DND-41 (cell line): ENCODE results near the gene AP2M1.

Source experiments
- ATAC-seq: fragments of 200-7000 bp; cut with Tn5 transposase; 3 replicates; pipeline ENCODE4 v1.9.1; 2021; ENCODE audit warnings: low read depth; ENCODE audit not compliant: insufficient read depth
- DNase-seq: peaks from one replicate; pipeline ENCODE4 v3.0.0-alpha.2; 2020
- H2AFZ ChIP-seq: 2 replicates; pipeline ENCODE4 v1.6.0; 2012; ENCODE audit warnings: low read depth, low read length
- H3K27ac ChIP-seq: 2 replicates; pipeline ENCODE4 v1.5.1; 2012; ENCODE audit warnings: low read length, inconsistent platforms
- H3K27me3 ChIP-seq: fragments of 200-600 bp; sonication (generic); 2 replicates; pipeline ENCODE4 v1.6.0; 2012; ENCODE audit warnings: low read length, mild to moderate bottlenecking, inconsistent platforms; ENCODE audit not compliant: insufficient read depth, poor library complexity
- H3K36me3 ChIP-seq: 2 replicates; pipeline ENCODE4 v1.5.1; 2012; ENCODE audit warnings: low read length, inconsistent platforms; ENCODE audit not compliant: insufficient read depth
- H3K4me1 ChIP-seq: 2 replicates; pipeline ENCODE4 v1.5.1; 2012; ENCODE audit warnings: mild to moderate bottlenecking, low read length; ENCODE audit not compliant: insufficient read depth
- H3K4me2 ChIP-seq: 2 replicates; pipeline ENCODE4 v1.6.0; 2012; ENCODE audit warnings: mild to moderate bottlenecking, moderate library complexity, low read length, inconsistent platforms; ENCODE audit not compliant: insufficient read depth
- H3K4me3 ChIP-seq, 2 experiments: fragments of 200-600 bp in 1 of 2; shearing (Covaris generic) in 1 of 2; 2 replicates each; pipeline ENCODE4 v1.5.1; 2012 to 2016; ENCODE audit warnings: inconsistent platforms in 2 of 2, low read length in 2 of 2, mild to moderate bottlenecking in 2 of 2, low read depth in 1 of 2, moderate library complexity in 1 of 2
- H3K79me2 ChIP-seq: 2 replicates; pipeline ENCODE4 v1.6.0; 2012; ENCODE audit warnings: low read length, inconsistent platforms; ENCODE audit not compliant: insufficient read depth
- H3K9ac ChIP-seq: 2 replicates; pipeline ENCODE4 v1.6.0; 2012; ENCODE audit warnings: low read depth, mild to moderate bottlenecking, inconsistent platforms, low read length, moderate library complexity
- H3K9me3 ChIP-seq: 2 replicates; pipeline ENCODE4 v1.5.1; 2012; ENCODE audit warnings: low read length, moderate library complexity, mild to moderate bottlenecking, inconsistent platforms; ENCODE audit not compliant: insufficient read depth, severe bottlenecking
- H4K20me1 ChIP-seq: 2 replicates; pipeline ENCODE4 v1.6.0; 2012; ENCODE audit warnings: low read length; ENCODE audit not compliant: insufficient read depth
- CTCF ChIP-seq: IDR thresholded peaks from 2 replicates; pipeline ENCODE4 v1.5.1; 2012; ENCODE audit warnings: borderline replicate concordance, low read length, moderate library complexity, mild to moderate bottlenecking; ENCODE audit not compliant: poor library complexity, severe bottlenecking; ENCODE audit errors: extremely low read depth
- EZH2 ChIP-seq: IDR thresholded peaks from 3 replicates; pipeline ENCODE4 v1.6.1; 2012; ENCODE audit warnings: borderline replicate concordance, low read depth, mild to moderate bottlenecking, moderate library complexity, low read length, inconsistent platforms; ENCODE audit not compliant: severe bottlenecking

Gene AP2M1

GRCh38 chr3:184174646-184175492, at the start of gene AP2M1:
AP2M1 (plus strand) TSS chr3:184174855; CDS start chr3:184176994, 2,139 bp downstream.
- no peaks in the 10 kb centered on the region for H3K9me3 ChIP-seq
- peak within 1 kb of the TSS; percentile 93 to 98; a peak in 3 of 4 replicates for H3K4me3 ChIP-seq
- TF ChIP-seq CTCF (peak; percentile 29), EZH2 (no peak)
- ATAC-seq (peak; percentile 94), DNase-seq (peak; percentile 99)
- H3K4me2 ChIP-seq, result peak within 1 kb of the TSS; percentile 97
- H3K27ac ChIP-seq, result peak within 1 kb of the TSS; percentile 88
- peaks cover 34% of the 10 kb centered on the region for H3K4me1 ChIP-seq
- H3K79me2 ChIP-seq, result peaks cover 45% of the 10 kb centered on the region
- peak within 1 kb of the TSS; percentile 96 for H3K9ac ChIP-seq
- H4K20me1 ChIP-seq, result peaks cover 7% of the 10 kb centered on the region
- no peaks in the 10 kb centered on the region for H3K27me3 ChIP-seq
- peak within 1 kb of the TSS; percentile 96 for H2AFZ ChIP-seq
- H3K36me3 ChIP-seq, result peaks cover 57% of the 10 kb centered on the region

DNA sequence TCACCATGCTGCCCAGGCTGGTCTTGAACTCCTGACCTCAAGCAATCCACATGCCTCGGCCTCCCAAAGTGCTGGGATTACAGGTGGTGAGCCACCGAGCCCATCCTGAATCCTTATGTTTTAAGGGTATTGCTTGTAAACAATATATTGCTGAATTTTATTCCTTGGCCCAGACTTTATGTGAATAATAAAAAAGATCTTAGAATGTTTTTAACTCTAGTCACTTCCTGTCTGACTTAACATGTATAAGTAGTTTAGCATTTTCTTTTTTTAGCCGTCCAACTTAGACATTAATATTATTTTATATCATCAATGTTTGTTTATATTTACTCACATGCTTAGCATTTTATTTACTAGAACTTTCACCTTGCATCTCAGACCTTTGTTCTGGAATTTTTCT, 48.6 kb upstream of the AP2M1 start:
- Histone ChIP-seq H3K4me3 (no peak overlapping the region), H3K4me1 (no peaks in the 10 kb centered on the region), H2AFZ (no peak overlapping the region), H3K4me2 (no peak overlapping the region), H3K27me3 (no peaks in the 10 kb centered on the region), H4K20me1 (no peaks in the 10 kb centered on the region), H3K9me3 (no peaks in the 10 kb centered on the region), H3K27ac (no peak overlapping the region), H3K79me2 (no peaks in the 10 kb centered on the region), H3K36me3 (no peaks in the 10 kb centered on the region), H3K9ac (no peak overlapping the region)
- no peak for ATAC-seq
- TF ChIP-seq EZH2 (no peak), CTCF (no peak)
- DNase-seq, result no peak

- Histone ChIP-seq H3K36me3 (no peaks in the 10 kb centered on the region), H3K27ac (no peak overlapping the region), H3K79me2 (0 out of 2 replicates have a peak, but pooled peaks cover 4% of the 10 kb centered on the region), H3K27me3 (no peaks in the 10 kb centered on the region), H3K9ac (no peak overlapping the region), H3K9me3 (no peaks in the 10 kb centered on the region), H3K4me1 (peaks cover 11% of the 10 kb centered on the region), H2AFZ (no peak overlapping the region), H3K4me2 (no peak overlapping the region), H3K4me3 (no peak overlapping the region), H4K20me1 (no peaks in the 10 kb centered on the region)
- TF ChIP-seq EZH2 (no peak), CTCF (peak; percentile 53)
- ATAC-seq (peak; percentile 61; the same call in 2 of the 3 replicates), DNase-seq (peak; percentile 17)
Measured at GRCh38 chr3:184129012-184129411, 45.6 kb upstream of the AP2M1 start.
